Mesothelial cell of epicardium (in vitro differentiated cells): Measurements from ENCODE around the gene EXOC2. TPM values are rescaled to one million over a fixed set of nuclear protein-coding genes. Genes with fewer than 3 reads are reported as not detected.

Experiments
- DNase-seq, 2 experiments: peaks; one replicate each; pipeline ENCODE4 v3.0.0; 2021; ENCODE audit warnings: low spot score in 2 of 2; ENCODE audit not compliant: unreplicated experiment in 2 of 2
- H3K27ac Mint-ChIP-seq: 2 replicates; pipeline ENCODE4 v1.8.0; 2021; ENCODE audit warnings: mixed read lengths
- H3K27me3 Mint-ChIP-seq: 2 replicates; pipeline ENCODE4 v1.8.0; 2021; ENCODE audit warnings: low read depth, mixed read lengths
- H3K36me3 Mint-ChIP-seq: 2 replicates; pipeline ENCODE4 v1.8.0; 2021; ENCODE audit warnings: mixed read lengths
- H3K4me1 Mint-ChIP-seq: 2 replicates; pipeline ENCODE4 v1.8.0; 2021; ENCODE audit warnings: mixed read lengths
- H3K4me3 Mint-ChIP-seq: 2 replicates; pipeline ENCODE4 v1.8.0; 2021; ENCODE audit warnings: mild to moderate bottlenecking, moderate library complexity, mixed read lengths
- H3K9me3 Mint-ChIP-seq: 2 replicates; pipeline ENCODE4 v1.8.0; 2021; ENCODE audit warnings: mixed read lengths
- total RNA-seq: library from RNA; stranded (reverse); gene quantifications from 3 replicates; pipeline ENCODE4 v1.2.1, GENCODE V29; 2021
- TF ChIP-seq, protein P1 (sequence below): fragments of 200-600 bp; sonication (generic); IDR thresholded peaks from one replicate; pipeline ENCODE4 v1.5.0; 2021; ENCODE audit warnings: antibody characterized with exemption; ENCODE audit not compliant: unreplicated experiment

Gene EXOC2
- total RNA-seq, 1 donor from 2014 or later = 22.9 TPM

DNA sequence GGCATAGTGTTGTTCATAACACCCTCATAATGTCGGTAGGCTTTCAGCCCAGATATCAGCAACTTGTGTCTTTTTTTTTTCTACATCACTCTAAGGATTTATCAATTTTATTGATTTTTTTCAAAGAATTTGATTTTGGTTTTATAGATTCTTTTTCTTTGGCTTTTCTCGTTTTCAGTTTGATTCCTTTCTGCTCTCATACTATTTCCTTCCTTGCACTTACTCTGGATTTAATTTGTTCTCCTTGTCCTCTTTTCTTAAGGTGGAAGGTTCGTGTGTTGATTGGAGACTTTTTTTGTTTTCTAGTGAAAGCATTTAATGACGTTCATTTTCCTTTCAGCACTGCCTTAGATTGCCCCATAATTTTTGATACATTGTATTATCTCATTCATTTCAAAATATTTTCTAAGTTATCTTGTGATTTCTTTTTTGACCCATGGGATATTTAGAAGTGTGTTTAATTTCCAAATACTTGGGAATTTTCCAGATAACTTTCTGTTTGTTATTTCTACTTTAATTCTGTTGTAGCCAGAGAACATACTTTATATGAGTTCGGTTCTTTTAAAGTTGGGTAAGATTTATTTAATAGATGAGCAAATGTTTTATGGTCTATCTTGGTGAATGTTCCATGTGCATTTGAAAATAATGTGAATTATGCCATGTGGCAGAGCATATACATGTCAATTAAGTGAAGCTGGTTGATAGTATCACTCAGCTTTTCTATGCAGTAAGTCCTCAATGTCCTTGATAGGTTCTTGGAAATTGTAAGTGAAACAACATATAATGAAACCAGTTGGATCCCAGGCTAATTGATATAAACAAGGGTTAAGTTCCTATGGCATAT lies 238.6 kb downstream of the EXOC2 start:
- TF ChIP-seq, protein P1, sequence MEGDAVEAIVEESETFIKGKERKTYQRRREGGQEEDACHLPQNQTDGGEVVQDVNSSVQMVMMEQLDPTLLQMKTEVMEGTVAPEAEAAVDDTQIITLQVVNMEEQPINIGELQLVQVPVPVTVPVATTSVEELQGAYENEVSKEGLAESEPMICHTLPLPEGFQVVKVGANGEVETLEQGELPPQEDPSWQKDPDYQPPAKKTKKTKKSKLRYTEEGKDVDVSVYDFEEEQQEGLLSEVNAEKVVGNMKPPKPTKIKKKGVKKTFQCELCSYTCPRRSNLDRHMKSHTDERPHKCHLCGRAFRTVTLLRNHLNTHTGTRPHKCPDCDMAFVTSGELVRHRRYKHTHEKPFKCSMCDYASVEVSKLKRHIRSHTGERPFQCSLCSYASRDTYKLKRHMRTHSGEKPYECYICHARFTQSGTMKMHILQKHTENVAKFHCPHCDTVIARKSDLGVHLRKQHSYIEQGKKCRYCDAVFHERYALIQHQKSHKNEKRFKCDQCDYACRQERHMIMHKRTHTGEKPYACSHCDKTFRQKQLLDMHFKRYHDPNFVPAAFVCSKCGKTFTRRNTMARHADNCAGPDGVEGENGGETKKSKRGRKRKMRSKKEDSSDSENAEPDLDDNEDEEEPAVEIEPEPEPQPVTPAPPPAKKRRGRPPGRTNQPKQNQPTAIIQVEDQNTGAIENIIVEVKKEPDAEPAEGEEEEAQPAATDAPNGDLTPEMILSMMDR = no peak
- Mint-ChIP-seq H3K4me3 (no peak overlapping the region), H3K27me3 (peaks cover 12% of the 10 kb centered on the region), H3K9me3 (peaks cover 14% of the 10 kb centered on the region), H3K27ac (no peak overlapping the region), H3K36me3 (no peaks in the 10 kb centered on the region), H3K4me1 (no peaks in the 10 kb centered on the region)
- DNase-seq = no peak

DNA sequence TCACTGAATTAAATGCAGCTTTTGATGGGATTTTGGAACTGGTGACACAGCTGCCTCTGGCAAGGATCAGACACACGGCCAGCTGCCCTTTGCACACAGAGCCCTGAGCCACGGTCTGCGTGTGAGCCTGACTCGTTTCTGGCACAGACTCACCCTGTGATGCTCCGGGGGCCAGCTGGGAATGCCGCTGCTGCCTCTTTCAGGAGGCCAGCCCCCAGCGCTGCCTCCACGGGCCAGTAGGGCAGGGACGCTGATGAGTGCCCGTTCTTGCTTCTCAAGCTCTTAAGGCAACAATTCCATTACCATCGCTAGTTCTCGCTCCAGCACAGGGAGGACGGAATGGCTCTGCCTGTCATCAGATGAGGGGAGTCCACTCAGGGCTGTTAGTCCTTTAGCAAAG lies 239.8 kb downstream of the EXOC2 start:
- Mint-ChIP-seq H3K4me1 (no peaks in the 10 kb centered on the region), H3K4me3 (no peak overlapping the region), H3K27me3 (peaks cover 14% of the 10 kb centered on the region), H3K36me3 (no peaks in the 10 kb centered on the region), H3K9me3 (peaks cover 14% of the 10 kb centered on the region), H3K27ac (no peak overlapping the region)
- TF ChIP-seq, protein P1 = no peak
- no peak for DNase-seq

DNA sequence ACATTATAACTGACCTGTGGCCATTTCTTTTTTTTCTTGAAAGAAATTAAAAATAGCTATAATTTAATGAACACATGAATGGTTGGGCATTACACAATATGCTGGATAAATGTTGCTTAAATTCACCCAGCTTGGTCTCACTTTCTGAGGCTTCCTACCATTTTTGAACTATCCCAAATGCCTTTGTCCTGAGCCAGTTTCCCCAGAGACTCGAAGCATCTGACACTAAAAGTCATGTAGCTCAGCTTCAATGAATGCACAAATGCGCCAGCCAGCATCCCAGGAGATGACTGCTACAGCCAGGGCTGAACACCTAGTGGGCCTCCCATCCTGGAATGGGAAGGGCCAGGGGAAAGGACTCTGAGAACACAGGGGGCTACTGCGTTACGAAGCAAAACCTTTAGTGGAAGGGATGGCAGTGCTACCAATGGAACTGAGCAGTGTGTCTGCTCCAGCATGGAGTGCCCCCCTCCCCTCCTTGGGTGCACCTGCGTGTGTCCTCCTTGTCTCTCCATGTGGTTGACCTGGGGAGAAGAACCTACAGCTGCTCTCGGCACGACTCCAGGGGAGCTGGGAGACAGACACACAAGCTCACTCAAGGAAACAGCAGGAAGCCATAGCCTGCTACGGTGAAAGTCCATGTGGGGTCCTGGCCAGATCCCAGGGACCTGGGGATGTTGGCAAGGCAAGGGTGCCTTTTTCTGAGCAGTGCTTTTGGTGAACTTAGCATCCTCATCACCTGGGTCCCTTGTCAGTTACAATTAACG lies 240.5 kb downstream of the EXOC2 start:
- H3K4me3 Mint-ChIP-seq = no peak overlapping the region
- DNase-seq = no peak
- no peaks in the 10 kb centered on the region for H3K36me3 Mint-ChIP-seq
- H3K9me3 Mint-ChIP-seq = peaks cover 12% of the 10 kb centered on the region
- TF ChIP-seq, protein P1 = no peak
- H3K27me3 Mint-ChIP-seq = peaks cover 14% of the 10 kb centered on the region
- no peak overlapping the region for H3K27ac Mint-ChIP-seq
- no peaks in the 10 kb centered on the region for H3K4me1 Mint-ChIP-seq

DNA sequence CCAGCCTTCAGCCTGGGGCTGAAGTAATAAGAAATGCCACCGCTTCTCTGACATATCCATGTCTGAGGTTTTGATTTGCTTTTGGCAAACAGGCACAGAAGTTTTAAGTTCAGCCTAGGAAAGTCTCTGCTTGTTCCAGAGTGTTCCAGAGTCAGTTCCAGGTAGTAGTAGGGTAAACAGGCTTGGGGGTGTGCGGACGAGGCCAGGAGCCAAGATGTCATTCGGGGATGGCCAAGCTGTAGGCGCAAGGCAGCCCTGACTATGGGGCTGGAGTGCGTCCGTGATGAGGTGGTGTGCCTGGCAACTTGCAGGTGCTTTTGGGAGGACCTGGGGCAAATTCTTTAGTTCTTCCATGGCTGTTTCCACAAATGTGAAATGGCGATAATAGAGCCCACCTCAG lies 241.1 kb downstream of the EXOC2 start:
- H3K4me1 Mint-ChIP-seq = no peaks in the 10 kb centered on the region
- TF ChIP-seq, protein P1 = no peak
- no peak for DNase-seq
- H3K27ac Mint-ChIP-seq = no peak overlapping the region
- H3K9me3 Mint-ChIP-seq = peaks cover 12% of the 10 kb centered on the region
- no peak overlapping the region for H3K4me3 Mint-ChIP-seq
- H3K36me3 Mint-ChIP-seq = no peaks in the 10 kb centered on the region
- H3K27me3 Mint-ChIP-seq = peaks cover 14% of the 10 kb centered on the region

DNA sequence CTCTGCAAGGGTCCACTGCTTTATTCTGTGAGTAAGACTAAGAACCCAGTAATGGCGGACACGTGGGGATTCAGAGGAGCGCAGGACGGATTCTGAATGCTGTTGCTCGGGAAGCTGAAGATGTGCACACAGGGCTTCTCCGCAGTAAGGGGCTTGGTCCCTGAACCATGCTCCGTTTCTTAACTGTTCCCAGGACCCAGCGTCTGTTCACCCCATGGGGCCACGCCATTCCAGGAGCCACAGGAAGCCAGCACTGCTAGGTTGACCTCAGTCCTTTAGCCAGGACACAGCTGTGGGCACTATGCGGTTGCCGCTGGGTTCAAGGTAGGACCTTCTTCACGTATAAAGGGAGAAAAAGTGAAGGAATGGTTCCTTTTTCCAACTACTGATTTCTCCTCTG lies 241.6 kb downstream of the EXOC2 start:
- Mint-ChIP-seq H3K4me3 (no peak overlapping the region), H3K27me3 (peaks cover 14% of the 10 kb centered on the region), H3K36me3 (no peaks in the 10 kb centered on the region), H3K4me1 (no peaks in the 10 kb centered on the region), H3K9me3 (peaks cover 12% of the 10 kb centered on the region), H3K27ac (no peak overlapping the region)
- TF ChIP-seq, protein P1 = no peak
- no peak for DNase-seq
